GM23338 (cell line): ENCODE data around the gene TTC28. TPM values are rescaled to one million over a fixed set of nuclear protein-coding genes. Genes with fewer than 3 reads are reported as not detected.

Source experiments
- ATAC-seq: fragments of 200-7000 bp; cut with Tn5 transposase; 3 replicates; pipeline ENCODE4 v1.9.1; 2020
- DNase-seq: peaks from one replicate; pipeline ENCODE4 v3.0.0-alpha.2; 2015; ENCODE audit warnings: low spot score
- H2AFZ ChIP-seq: fragments of 200-600 bp; sonication (generic); 2 replicates; pipeline ENCODE4 v1.8.0; 2016; ENCODE audit warnings: antibody characterized with exemption, mild to moderate bottlenecking, moderate library complexity
- H3F3A ChIP-seq: fragments of 200-600 bp; sonication (generic); replicated peaks from 2 replicates; pipeline ENCODE4 v1.8.0; 2017; ENCODE audit warnings: antibody characterized with exemption, mixed run types, low read depth
- H3K27ac ChIP-seq: fragments of 200-600 bp; sonication (generic); 2 replicates; pipeline ENCODE4 v1.6.1; 2016; ENCODE audit warnings: low read depth
- H3K27me3 ChIP-seq: fragments of 200-600 bp; sonication (generic); 2 replicates; pipeline ENCODE4 v1.8.0; 2016; ENCODE audit warnings: mild to moderate bottlenecking, mixed run types, moderate library complexity; ENCODE audit not compliant: insufficient read depth
- H3K36me3 ChIP-seq: fragments of 200-600 bp; sonication (generic); 2 replicates; pipeline ENCODE4 v1.8.0; 2016; ENCODE audit warnings: mild to moderate bottlenecking; ENCODE audit not compliant: insufficient read depth
- H3K4me1 ChIP-seq: fragments of 200-600 bp; sonication (generic); 2 replicates; pipeline ENCODE4 v1.8.0; 2016; ENCODE audit warnings: mild to moderate bottlenecking, moderate library complexity; ENCODE audit not compliant: insufficient read depth
- H3K4me2 ChIP-seq: fragments of 200-600 bp; sonication (generic); 2 replicates; pipeline ENCODE4 v1.7.1; 2017; ENCODE audit warnings: mixed run types
- H3K4me3 ChIP-seq: fragments of 200-600 bp; sonication (generic); 2 replicates; pipeline ENCODE4 v1.6.1; 2016; ENCODE audit warnings: mixed run types
- H3K79me2 ChIP-seq: fragments of 200-600 bp; sonication (generic); replicated peaks from 2 replicates; pipeline ENCODE4 v1.8.0; 2017; ENCODE audit warnings: mild to moderate bottlenecking; ENCODE audit not compliant: insufficient read depth
- H3K9me2 ChIP-seq: fragments of 200-600 bp; sonication (generic); 2 replicates; pipeline ENCODE4 v1.8.0; 2017; ENCODE audit not compliant: insufficient read depth
- H4K20me1 ChIP-seq: fragments of 200-600 bp; sonication (generic); replicated peaks from 2 replicates; pipeline ENCODE4 v1.8.0; 2017; ENCODE audit warnings: mild to moderate bottlenecking; ENCODE audit not compliant: insufficient read depth
- H3K27ac Mint-ChIP-seq: 2 replicates; pipeline ENCODE4 v1.8.0; 2020; ENCODE audit warnings: inconsistent platforms, mild to moderate bottlenecking, moderate library complexity, mixed read lengths
- H3K27me3 Mint-ChIP-seq: 3 replicates; pipeline ENCODE4 v1.8.0; 2022; ENCODE audit warnings: low read depth, mild to moderate bottlenecking, moderate library complexity, mixed read lengths, inconsistent platforms; ENCODE audit not compliant: insufficient read depth, poor library complexity
- H3K36me3 Mint-ChIP-seq: 3 replicates; pipeline ENCODE4 v1.8.0; 2021; ENCODE audit warnings: low read depth, mild to moderate bottlenecking, inconsistent platforms, moderate library complexity, mixed read lengths
- H3K4me1 Mint-ChIP-seq: 3 replicates; pipeline ENCODE4 v1.8.0; 2020; ENCODE audit warnings: mild to moderate bottlenecking, inconsistent platforms, mixed read lengths
- H3K4me3 Mint-ChIP-seq: 3 replicates; pipeline ENCODE4 v1.8.0; 2021; ENCODE audit warnings: moderate library complexity, mild to moderate bottlenecking, inconsistent platforms, mixed read lengths
- H3K9me3 Mint-ChIP-seq: 3 replicates; pipeline ENCODE4 v1.8.0; 2020; ENCODE audit warnings: moderate library complexity, mild to moderate bottlenecking, inconsistent platforms, mixed read lengths
- CREB1 ChIP-seq: fragments of 250-450 bp; sonication (Bioruptor Pico); IDR thresholded peaks from 2 replicates; pipeline ENCODE4 v1.5.0; 2020; ENCODE audit warnings: low read depth, mild to moderate bottlenecking, moderate library complexity
- EZH2 ChIP-seq: fragments of 200-600 bp; sonication (generic); IDR thresholded peaks from one replicate; pipeline ENCODE4 v1.8.0; 2017; ENCODE audit warnings: antibody characterized with exemption, mild to moderate bottlenecking, low read depth; ENCODE audit not compliant: unreplicated experiment
- EZH2phosphoT487 ChIP-seq: fragments of 200-600 bp; sonication (generic); IDR thresholded peaks from one replicate; pipeline ENCODE4 v1.8.1; 2018; ENCODE audit warnings: antibody characterized with exemption; ENCODE audit not compliant: unreplicated experiment
- JUNB ChIP-seq: IDR thresholded peaks from one replicate; pipeline ENCODE4 v1.6.1; 2016; ENCODE audit warnings: antibody characterized with exemption; ENCODE audit not compliant: unreplicated experiment
- NANOG ChIP-seq: IDR thresholded peaks from 2 replicates; pipeline ENCODE4 v1.6.1; 2016; ENCODE audit warnings: antibody characterized with exemption, borderline replicate concordance
- POLR2AphosphoS5 ChIP-seq: IDR thresholded peaks from 2 replicates; pipeline ENCODE4 v1.6.1; 2016; ENCODE audit warnings: antibody characterized with exemption, low read depth
- STAT1 ChIP-seq: IDR thresholded peaks from one replicate; pipeline ENCODE4 v1.6.1; 2016; ENCODE audit warnings: antibody characterized with exemption; ENCODE audit not compliant: unreplicated experiment
- ZNF114 ChIP-seq: fragments of 250-450 bp; sonication (Bioruptor Pico); IDR thresholded peaks from 2 replicates; pipeline ENCODE4 v1.5.0; 2020; ENCODE audit warnings: mild to moderate bottlenecking, moderate library complexity
- ZNF331 ChIP-seq: fragments of 250-450 bp; sonication (Bioruptor Pico); IDR thresholded peaks from 2 replicates; pipeline ENCODE4 v1.5.0; 2020; ENCODE audit warnings: low read depth, mild to moderate bottlenecking, moderate library complexity
- polyA plus RNA-seq: library from polyadenylated mRNA; unstranded; fragments of >200 nt; fragmentation: Nextera tagmentation; extraction: Ambion mirVana; gene quantifications from 2 replicates; pipeline ENCODE4 v1.2.1, GENCODE V29; 2016
- total RNA-seq: library from RNA; depleted of rRNA; stranded (reverse); fragments of >200 nt; shearing (Covaris generic); gene quantifications from 2 replicates; pipeline ENCODE4 v1.2.3, GENCODE V29; 2014
- TF ChIP-seq, protein P1 (sequence below): IDR thresholded peaks from one replicate; pipeline ENCODE4 v1.6.1; 2018; ENCODE audit warnings: antibody characterized with exemption; ENCODE audit not compliant: unreplicated experiment
- TF ChIP-seq, protein P2 (sequence below): fragments of 250-450 bp; sonication (Bioruptor Pico); IDR thresholded peaks from 2 replicates; pipeline ENCODE4 v1.5.0; 2020; ENCODE audit warnings: mild to moderate bottlenecking, moderate library complexity
- TF ChIP-seq, protein P3 (sequence below): IDR thresholded peaks from 2 replicates; pipeline ENCODE4 v1.6.1; 2016; ENCODE audit warnings: antibody characterized with exemption
- TF ChIP-seq, protein P4 (sequence below), 2 experiments: fragments of 200-600 bp in 1 of 2; sonication (generic) in 1 of 2; conservative IDR thresholded peaks; 2 replicates each; pipeline versions ENCODE4 v1.5.1 to v1.6.1; 2016 to 2017; ENCODE audit warnings: antibody characterized with exemption in 2 of 2, low read depth in 2 of 2, mild to moderate bottlenecking in 2 of 2, moderate library complexity in 1 of 2

TTC28 gene
- total and polyA plus RNA-seq, 2 experiments from 2014 or later: 4.5 to 16.1 TPM

DNA sequence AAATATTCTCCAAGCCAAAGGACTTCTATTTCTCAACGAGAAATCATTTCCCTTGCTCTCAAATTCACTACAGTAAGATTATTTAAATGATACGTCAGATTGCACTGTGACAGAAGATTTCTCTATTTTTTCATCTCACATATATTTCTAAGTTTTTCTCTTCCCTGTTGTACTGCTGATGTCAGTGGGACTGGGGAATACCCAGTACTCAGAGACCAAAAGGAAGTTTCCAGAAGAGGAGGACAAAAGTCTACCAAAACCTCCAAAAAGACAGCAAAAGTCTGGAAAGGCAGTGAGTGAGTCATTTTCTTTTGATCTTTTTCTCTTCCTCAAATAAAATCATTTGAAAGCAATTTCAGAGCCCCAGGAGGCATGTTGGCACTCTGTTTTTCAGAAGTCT lies 610.8 kb downstream of the TTC28 start:
- H3K4me3 ChIP-seq: no peak overlapping the region
- no peak for ATAC-seq
- no peaks in the 10 kb centered on the region for H3K27me3 ChIP-seq
- Mint-ChIP-seq H3K9me3 (no peaks in the 10 kb centered on the region), H3K4me3 (no peak overlapping the region), H3K27ac (no peak overlapping the region), H3K36me3 (no peaks in the 10 kb centered on the region), H3K27me3 (no peaks in the 10 kb centered on the region), H3K4me1 (no peaks in the 10 kb centered on the region)
- H3K27ac ChIP-seq: no peak overlapping the region
- no peak overlapping the region for H2AFZ ChIP-seq
- H3K4me1 ChIP-seq: no peaks in the 10 kb centered on the region
- no peak for TF ChIP-seq ZNF114 (CRISPR knock-in tag)
- TF ChIP-seq, protein P1, sequence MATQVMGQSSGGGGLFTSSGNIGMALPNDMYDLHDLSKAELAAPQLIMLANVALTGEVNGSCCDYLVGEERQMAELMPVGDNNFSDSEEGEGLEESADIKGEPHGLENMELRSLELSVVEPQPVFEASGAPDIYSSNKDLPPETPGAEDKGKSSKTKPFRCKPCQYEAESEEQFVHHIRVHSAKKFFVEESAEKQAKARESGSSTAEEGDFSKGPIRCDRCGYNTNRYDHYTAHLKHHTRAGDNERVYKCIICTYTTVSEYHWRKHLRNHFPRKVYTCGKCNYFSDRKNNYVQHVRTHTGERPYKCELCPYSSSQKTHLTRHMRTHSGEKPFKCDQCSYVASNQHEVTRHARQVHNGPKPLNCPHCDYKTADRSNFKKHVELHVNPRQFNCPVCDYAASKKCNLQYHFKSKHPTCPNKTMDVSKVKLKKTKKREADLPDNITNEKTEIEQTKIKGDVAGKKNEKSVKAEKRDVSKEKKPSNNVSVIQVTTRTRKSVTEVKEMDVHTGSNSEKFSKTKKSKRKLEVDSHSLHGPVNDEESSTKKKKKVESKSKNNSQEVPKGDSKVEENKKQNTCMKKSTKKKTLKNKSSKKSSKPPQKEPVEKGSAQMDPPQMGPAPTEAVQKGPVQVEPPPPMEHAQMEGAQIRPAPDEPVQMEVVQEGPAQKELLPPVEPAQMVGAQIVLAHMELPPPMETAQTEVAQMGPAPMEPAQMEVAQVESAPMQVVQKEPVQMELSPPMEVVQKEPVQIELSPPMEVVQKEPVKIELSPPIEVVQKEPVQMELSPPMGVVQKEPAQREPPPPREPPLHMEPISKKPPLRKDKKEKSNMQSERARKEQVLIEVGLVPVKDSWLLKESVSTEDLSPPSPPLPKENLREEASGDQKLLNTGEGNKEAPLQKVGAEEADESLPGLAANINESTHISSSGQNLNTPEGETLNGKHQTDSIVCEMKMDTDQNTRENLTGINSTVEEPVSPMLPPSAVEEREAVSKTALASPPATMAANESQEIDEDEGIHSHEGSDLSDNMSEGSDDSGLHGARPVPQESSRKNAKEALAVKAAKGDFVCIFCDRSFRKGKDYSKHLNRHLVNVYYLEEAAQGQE: no peak
- TF ChIP-seq NANOG: no peak
- TF ChIP-seq, protein P2, sequence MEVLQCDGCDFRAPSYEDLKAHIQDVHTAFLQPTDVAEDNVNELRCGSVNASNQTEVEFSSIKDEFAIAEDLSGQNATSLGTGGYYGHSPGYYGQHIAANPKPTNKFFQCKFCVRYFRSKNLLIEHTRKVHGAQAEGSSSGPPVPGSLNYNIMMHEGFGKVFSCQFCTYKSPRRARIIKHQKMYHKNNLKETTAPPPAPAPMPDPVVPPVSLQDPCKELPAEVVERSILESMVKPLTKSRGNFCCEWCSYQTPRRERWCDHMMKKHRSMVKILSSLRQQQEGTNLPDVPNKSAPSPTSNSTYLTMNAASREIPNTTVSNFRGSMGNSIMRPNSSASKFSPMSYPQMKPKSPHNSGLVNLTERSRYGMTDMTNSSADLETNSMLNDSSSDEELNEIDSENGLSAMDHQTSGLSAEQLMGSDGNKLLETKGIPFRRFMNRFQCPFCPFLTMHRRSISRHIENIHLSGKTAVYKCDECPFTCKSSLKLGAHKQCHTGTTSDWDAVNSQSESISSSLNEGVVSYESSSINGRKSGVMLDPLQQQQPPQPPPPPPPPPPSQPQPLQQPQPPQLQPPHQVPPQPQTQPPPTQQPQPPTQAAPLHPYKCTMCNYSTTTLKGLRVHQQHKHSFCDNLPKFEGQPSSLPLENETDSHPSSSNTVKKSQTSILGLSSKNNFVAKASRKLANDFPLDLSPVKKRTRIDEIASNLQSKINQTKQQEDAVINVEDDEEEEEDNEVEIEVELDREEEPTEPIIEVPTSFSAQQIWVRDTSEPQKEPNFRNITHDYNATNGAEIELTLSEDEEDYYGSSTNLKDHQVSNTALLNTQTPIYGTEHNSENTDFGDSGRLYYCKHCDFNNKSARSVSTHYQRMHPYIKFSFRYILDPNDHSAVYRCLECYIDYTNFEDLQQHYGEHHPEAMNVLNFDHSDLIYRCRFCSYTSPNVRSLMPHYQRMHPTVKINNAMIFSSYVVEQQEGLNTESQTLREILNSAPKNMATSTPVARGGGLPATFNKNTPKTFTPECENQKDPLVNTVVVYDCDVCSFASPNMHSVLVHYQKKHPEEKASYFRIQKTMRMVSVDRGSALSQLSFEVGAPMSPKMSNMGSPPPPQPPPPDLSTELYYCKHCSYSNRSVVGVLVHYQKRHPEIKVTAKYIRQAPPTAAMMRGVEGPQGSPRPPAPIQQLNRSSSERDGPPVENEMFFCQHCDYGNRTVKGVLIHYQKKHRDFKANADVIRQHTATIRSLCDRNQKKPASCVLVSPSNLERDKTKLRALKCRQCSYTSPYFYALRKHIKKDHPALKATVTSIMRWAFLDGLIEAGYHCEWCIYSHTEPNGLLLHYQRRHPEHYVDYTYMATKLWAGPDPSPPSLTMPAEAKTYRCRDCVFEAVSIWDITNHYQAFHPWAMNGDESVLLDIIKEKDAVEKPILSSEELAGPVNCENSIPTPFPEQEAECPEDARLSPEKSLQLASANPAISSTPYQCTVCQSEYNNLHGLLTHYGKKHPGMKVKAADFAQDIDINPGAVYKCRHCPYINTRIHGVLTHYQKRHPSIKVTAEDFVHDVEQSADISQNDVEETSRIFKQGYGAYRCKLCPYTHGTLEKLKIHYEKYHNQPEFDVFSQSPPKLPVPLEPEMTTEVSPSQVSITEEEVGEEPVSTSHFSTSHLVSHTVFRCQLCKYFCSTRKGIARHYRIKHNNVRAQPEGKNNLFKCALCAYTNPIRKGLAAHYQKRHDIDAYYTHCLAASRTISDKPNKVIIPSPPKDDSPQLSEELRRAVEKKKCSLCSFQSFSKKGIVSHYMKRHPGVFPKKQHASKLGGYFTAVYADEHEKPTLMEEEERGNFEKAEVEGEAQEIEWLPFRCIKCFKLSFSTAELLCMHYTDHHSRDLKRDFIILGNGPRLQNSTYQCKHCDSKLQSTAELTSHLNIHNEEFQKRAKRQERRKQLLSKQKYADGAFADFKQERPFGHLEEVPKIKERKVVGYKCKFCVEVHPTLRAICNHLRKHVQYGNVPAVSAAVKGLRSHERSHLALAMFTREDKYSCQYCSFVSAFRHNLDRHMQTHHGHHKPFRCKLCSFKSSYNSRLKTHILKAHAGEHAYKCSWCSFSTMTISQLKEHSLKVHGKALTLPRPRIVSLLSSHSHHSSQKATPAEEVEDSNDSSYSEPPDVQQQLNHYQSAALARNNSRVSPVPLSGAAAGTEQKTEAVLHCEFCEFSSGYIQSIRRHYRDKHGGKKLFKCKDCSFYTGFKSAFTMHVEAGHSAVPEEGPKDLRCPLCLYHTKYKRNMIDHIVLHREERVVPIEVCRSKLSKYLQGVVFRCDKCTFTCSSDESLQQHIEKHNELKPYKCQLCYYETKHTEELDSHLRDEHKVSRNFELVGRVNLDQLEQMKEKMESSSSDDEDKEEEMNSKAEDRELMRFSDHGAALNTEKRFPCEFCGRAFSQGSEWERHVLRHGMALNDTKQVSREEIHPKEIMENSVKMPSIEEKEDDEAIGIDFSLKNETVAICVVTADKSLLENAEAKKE: no peak
- no peak for TF ChIP-seq ZNF331 (CRISPR knock-in tag)
- no peak for TF ChIP-seq EZH2
- no peak for TF ChIP-seq EZH2phosphoT487
- TF ChIP-seq POLR2AphosphoS5: no peak
- no peak for TF ChIP-seq CREB1
- no peak for TF ChIP-seq STAT1
- TF ChIP-seq JUNB: no peak
- TF ChIP-seq, protein P3, sequence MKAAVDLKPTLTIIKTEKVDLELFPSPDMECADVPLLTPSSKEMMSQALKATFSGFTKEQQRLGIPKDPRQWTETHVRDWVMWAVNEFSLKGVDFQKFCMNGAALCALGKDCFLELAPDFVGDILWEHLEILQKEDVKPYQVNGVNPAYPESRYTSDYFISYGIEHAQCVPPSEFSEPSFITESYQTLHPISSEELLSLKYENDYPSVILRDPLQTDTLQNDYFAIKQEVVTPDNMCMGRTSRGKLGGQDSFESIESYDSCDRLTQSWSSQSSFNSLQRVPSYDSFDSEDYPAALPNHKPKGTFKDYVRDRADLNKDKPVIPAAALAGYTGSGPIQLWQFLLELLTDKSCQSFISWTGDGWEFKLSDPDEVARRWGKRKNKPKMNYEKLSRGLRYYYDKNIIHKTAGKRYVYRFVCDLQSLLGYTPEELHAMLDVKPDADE: no peak
- TF ChIP-seq, protein P4, sequence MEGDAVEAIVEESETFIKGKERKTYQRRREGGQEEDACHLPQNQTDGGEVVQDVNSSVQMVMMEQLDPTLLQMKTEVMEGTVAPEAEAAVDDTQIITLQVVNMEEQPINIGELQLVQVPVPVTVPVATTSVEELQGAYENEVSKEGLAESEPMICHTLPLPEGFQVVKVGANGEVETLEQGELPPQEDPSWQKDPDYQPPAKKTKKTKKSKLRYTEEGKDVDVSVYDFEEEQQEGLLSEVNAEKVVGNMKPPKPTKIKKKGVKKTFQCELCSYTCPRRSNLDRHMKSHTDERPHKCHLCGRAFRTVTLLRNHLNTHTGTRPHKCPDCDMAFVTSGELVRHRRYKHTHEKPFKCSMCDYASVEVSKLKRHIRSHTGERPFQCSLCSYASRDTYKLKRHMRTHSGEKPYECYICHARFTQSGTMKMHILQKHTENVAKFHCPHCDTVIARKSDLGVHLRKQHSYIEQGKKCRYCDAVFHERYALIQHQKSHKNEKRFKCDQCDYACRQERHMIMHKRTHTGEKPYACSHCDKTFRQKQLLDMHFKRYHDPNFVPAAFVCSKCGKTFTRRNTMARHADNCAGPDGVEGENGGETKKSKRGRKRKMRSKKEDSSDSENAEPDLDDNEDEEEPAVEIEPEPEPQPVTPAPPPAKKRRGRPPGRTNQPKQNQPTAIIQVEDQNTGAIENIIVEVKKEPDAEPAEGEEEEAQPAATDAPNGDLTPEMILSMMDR (conservative IDR thresholded peaks at IDR 0.05; ENCODE audit: low read depth in 2 of 2): no peak
- no peaks in the 10 kb centered on the region for H3K36me3 ChIP-seq
- DNase-seq: no peak
- no peaks in the 10 kb centered on the region for H3F3A ChIP-seq
- H3K4me2 ChIP-seq: no peak overlapping the region
- H4K20me1 ChIP-seq: 0 out of 2 replicates have a peak, but pooled peaks cover 3% of the 10 kb centered on the region
- no peaks in the 10 kb centered on the region for H3K9me2 ChIP-seq
- H3K79me2 ChIP-seq: no peaks in the 10 kb centered on the region
